GM12878 (cell line): ENCODE measurements around the gene ZNF3.

Experiments
- EGR1 ChIP-seq, 2 experiments: IDR thresholded peaks; 1 replicate in 1 of 2; 2 replicates in 1 of 2; pipeline ENCODE4 v1.6.1; 2011 to 2012; ENCODE audit warnings: low read depth in 2 of 2, low read length in 2 of 2, borderline replicate concordance in 1 of 2, mild to moderate bottlenecking in 1 of 2, moderate library complexity in 1 of 2
- EZH2 ChIP-seq: IDR thresholded peaks from 2 replicates; pipeline ENCODE4 v1.6.1; 2012; ENCODE audit warnings: low read depth, mild to moderate bottlenecking, control low read depth, inconsistent platforms, low read length, borderline replicate concordance; ENCODE audit not compliant: control insufficient read depth
- KDM1A ChIP-seq: fragments of 200-600 bp; sonication (generic); IDR thresholded peaks from 2 replicates; pipeline ENCODE4 v1.6.1; 2016; ENCODE audit warnings: borderline replicate concordance
- TF ChIP-seq, protein P1 (sequence below): fragments of 450-650 bp; IDR thresholded peaks from 2 replicates; pipeline ENCODE4 v1.6.1; 2014; ENCODE audit warnings: mild to moderate bottlenecking

DNA sequence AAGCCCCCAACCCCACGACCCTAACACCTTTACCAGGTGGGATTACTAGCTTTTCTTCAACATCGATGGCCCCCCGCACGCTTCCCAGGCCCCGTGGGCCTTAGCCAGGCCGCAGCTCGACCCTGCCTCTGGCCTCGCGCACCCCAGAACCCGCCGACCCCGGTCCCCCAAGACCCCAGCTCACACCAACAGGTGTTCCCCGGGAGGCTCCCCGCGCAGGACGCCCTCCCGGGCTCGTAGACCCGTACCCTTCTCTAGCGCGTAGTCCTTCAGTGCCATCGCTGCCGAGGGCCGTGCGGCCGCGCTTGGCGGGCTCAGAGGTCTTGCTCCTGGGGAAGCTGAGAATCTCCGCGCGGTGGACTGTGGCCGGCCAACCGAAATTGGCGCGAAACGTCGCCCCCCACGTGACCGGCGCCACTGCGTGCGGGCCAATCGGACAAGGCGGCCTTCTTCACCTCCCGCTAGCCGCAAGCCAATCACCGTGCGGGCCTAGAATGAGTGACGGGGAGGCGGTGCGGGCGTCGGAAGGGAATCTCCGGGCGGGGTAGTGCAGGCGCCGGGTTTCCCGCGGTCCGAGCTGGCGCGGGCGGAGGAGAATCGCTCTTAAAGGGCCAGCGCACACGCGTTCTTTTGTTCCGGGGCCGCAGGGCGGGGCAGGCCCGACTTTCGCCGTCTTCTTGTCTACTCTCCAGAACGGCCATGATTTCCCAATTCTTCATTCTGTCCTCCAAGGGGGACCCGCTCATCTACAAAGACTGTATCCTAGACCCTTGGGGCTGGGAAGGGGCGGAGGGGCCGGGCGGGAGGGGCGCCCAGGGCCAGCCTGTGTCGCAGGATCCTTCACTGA is 19.7 kb upstream of the ZNF3 start, which contains the start of the genes AP4M1 and MCM7:
- TF ChIP-seq EZH2 (no peak), EGR1 (IDR thresholded peaks at IDR 0.05; ENCODE audit: borderline replicate concordance in 1 of 2, low read depth in 2 of 2, low read length in 2 of 2) (peak; percentile 38 to 75), KDM1A (no peak)
- TF ChIP-seq, protein P1, sequence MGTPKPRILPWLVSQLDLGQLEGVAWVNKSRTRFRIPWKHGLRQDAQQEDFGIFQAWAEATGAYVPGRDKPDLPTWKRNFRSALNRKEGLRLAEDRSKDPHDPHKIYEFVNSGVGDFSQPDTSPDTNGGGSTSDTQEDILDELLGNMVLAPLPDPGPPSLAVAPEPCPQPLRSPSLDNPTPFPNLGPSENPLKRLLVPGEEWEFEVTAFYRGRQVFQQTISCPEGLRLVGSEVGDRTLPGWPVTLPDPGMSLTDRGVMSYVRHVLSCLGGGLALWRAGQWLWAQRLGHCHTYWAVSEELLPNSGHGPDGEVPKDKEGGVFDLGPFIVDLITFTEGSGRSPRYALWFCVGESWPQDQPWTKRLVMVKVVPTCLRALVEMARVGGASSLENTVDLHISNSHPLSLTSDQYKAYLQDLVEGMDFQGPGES = peak; percentile 70
